ENCODE results near the gene SNX1. TPM values are rescaled to one million over a fixed set of nuclear protein-coding genes. Genes with fewer than 3 reads are reported as not detected.

SNX1 gene
- polyA plus RNA-seq, 2 of the 4 experiments (the other 2 are of a cell fraction) = 86.7 to 89.4 TPM

DNA sequence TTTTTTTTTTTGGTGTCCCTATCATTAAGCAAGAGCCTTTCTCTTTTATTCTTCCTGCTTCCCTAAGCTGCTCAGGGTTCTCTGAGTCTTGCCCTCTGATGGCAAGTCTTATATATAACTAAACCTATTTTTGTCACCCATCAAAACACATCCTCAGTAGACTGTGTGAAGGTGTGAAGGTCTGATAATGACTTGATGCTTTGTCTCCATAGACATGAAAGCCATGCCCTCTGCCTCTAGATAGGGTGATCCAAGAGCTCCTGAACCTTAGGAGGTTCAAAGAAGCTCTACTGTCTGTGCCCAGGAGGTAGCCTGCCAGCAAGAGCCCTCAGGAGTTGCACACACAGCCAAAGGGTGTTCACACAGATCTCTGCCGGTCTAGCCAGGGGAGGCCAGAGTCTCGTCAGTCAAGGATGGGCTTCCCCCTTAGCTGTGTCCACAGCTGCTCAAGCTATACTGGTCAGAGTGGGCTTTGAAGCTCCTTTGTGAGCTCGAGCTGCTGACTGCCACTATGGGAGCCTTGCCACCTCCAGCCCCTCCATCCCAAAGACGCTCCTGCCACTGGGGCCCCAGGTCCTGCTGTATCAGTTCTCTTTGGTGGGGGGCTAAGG, 42.7 kb downstream of the SNX1 start:
- WGBS (ENCODE audit: missing lambda C conversion rate) = 85% methylated on average over 4 of the region's 4 CpGs
- Histone ChIP-seq H3K4me1 (no peaks in the 10 kb centered on the region), H3K4me3 (no peak overlapping the region), H3K4me2 (no peak overlapping the region), H3K27ac (no peak overlapping the region), H3K9me3 (no peaks in the 10 kb centered on the region)
- ATAC-seq (0 out of 6 replicates have a peak, but pooled peaks of 1 of the 2 experiments have one; percentile 10), FAIRE-seq (no peak), DNase-seq (ENCODE audit: low read depth in 1 of 2, low spot score in 1 of 2) (no peak)
- POLR2A ChIA-PET = no interaction called here
- TF ChIP-seq, protein P1, sequence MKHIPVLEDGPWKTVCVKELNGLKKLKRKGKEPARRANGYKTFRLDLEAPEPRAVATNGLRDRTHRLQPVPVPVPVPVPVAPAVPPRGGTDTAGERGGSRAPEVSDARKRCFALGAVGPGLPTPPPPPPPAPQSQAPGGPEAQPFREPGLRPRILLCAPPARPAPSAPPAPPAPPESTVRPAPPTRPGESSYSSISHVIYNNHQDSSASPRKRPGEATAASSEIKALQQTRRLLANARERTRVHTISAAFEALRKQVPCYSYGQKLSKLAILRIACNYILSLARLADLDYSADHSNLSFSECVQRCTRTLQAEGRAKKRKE (CRISPR knock-in tag; IDR thresholded peaks at IDR 0.05; ENCODE audit: low read depth) = no peak
- TF ChIP-seq SMC3 (IDR thresholded peaks at IDR 0.05) = no peak
- TF ChIP-seq JUN (IDR thresholded peaks at IDR 0.05) = no peak
- TF ChIP-seq, protein P2, sequence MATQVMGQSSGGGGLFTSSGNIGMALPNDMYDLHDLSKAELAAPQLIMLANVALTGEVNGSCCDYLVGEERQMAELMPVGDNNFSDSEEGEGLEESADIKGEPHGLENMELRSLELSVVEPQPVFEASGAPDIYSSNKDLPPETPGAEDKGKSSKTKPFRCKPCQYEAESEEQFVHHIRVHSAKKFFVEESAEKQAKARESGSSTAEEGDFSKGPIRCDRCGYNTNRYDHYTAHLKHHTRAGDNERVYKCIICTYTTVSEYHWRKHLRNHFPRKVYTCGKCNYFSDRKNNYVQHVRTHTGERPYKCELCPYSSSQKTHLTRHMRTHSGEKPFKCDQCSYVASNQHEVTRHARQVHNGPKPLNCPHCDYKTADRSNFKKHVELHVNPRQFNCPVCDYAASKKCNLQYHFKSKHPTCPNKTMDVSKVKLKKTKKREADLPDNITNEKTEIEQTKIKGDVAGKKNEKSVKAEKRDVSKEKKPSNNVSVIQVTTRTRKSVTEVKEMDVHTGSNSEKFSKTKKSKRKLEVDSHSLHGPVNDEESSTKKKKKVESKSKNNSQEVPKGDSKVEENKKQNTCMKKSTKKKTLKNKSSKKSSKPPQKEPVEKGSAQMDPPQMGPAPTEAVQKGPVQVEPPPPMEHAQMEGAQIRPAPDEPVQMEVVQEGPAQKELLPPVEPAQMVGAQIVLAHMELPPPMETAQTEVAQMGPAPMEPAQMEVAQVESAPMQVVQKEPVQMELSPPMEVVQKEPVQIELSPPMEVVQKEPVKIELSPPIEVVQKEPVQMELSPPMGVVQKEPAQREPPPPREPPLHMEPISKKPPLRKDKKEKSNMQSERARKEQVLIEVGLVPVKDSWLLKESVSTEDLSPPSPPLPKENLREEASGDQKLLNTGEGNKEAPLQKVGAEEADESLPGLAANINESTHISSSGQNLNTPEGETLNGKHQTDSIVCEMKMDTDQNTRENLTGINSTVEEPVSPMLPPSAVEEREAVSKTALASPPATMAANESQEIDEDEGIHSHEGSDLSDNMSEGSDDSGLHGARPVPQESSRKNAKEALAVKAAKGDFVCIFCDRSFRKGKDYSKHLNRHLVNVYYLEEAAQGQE (IDR thresholded peaks at IDR 0.05) = no peak
- no peak for TF ChIP-seq NR3C1 (IDR thresholded peaks at IDR 0.05)
- TF ChIP-seq ESRRA (IDR thresholded peaks at IDR 0.05; ENCODE audit: borderline replicate concordance, low read length) = no peak
- no peak for TF ChIP-seq HDAC2 (IDR thresholded peaks at IDR 0.05)
- no peak for TF ChIP-seq ZSCAN20 (CRISPR knock-in tag; IDR thresholded peaks at IDR 0.05)
- TF ChIP-seq, protein P3, sequence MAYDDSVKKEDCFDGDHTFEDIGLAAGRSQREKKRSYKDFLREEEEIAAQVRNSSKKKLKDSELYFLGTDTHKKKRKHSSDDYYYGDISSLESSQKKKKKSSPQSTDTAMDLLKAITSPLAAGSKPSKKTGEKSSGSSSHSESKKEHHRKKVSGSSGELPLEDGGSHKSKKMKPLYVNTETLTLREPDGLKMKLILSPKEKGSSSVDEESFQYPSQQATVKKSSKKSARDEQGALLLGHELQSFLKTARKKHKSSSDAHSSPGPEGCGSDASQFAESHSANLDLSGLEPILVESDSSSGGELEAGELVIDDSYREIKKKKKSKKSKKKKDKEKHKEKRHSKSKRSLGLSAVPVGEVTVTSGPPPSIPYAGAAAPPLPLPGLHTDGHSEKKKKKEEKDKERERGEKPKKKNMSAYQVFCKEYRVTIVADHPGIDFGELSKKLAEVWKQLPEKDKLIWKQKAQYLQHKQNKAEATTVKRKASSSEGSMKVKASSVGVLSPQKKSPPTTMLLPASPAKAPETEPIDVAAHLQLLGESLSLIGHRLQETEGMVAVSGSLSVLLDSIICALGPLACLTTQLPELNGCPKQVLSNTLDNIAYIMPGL (CRISPR knock-in tag; IDR thresholded peaks at IDR 0.05; ENCODE audit: borderline replicate concordance) = no peak
- no peak for TF ChIP-seq RCOR1 (IDR thresholded peaks at IDR 0.05; ENCODE audit: low read depth, low read length)
- TF ChIP-seq CBX2 (IDR thresholded peaks at IDR 0.05; ENCODE audit: borderline replicate concordance, low read depth) = no peak
- TF ChIP-seq SREBF2 (IDR thresholded peaks at IDR 0.05) = no peak
- TF ChIP-seq HOXB5 (CRISPR knock-in tag; IDR thresholded peaks at IDR 0.05) = no peak
- TF ChIP-seq PHF8 (IDR thresholded peaks at IDR 0.05; ENCODE audit: borderline replicate concordance, low read depth) = no peak
- no peak for TF ChIP-seq HOXB13 (CRISPR knock-in tag; IDR thresholded peaks at IDR 0.05; ENCODE audit: low read depth)
- TF ChIP-seq EHF (CRISPR knock-in tag; IDR thresholded peaks at IDR 0.05) = no peak
- CTCF ChIA-PET = interaction anchor here (1.5 to 4.2 kb wide), 3 partner anchors 8 to 15 kb away, joined by 3 to 20 read pairs (median 4); no protein-coding TSS in a partner anchor

DNA sequence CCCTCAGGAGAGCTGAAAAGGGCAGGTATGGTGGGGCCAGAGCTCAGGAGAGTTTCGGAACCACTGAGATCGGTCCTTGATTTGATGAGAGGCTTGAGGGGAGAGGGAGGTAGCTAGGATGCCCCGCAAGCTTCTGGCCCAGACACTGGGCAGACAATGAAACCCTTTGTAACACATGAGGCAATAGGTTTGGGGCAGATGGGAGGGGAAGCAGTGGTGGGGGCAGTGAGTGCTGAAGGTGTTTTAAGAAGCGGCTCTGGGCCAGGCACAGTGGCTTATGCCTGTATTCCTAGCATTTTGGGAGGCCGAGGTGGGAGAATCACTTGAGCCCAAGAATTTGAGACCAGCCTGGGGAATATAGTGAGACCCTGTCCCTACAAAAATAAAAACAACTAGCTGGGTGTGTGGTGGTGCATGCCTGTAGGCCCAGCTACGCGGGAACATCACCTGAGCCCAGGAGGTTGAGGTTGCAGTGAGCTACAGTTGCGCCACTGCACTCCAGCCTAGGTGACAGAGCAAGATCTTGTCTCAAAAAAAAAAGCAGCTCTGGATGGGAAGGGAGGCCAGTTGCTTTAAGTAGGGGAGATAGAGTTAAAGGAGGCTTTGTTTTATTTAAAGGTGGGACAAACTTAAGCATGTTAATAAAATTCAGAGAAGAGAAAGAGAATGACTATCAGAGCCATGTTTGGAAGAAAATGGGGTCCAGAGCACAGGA, 46.2 kb downstream of the SNX1 start:
- Histone ChIP-seq H3K9me3 (no peaks in the 10 kb centered on the region), H3K4me1 (no peaks in the 10 kb centered on the region), H3K4me3 (no peak overlapping the region), H3K27ac (no peak overlapping the region), H3K4me2 (no peak overlapping the region)
- POLR2A ChIA-PET = no interaction called here
- FAIRE-seq (no peak), DNase-seq (ENCODE audit: low read depth in 1 of 2, low spot score in 1 of 2) (no peak), ATAC-seq (no peak)
- TF ChIP-seq RAD21 (conservative IDR thresholded peaks at IDR 0.05 in 1 of 2, IDR thresholded peaks at IDR 0.05 in 1 of 2) (no peak), TP53 (CRISPR knock-in tag; IDR thresholded peaks at IDR 0.05) (no peak), CBX8 (IDR thresholded peaks at IDR 0.05) (no peak), NR3C1 (IDR thresholded peaks at IDR 0.05) (no peak), PHF8 (IDR thresholded peaks at IDR 0.05; ENCODE audit: borderline replicate concordance, low read depth) (no peak), SMC3 (IDR thresholded peaks at IDR 0.05) (no peak)
- CTCF ChIA-PET = interaction anchor here (0.6 to 7.0 kb wide), 3 partner anchors 11 to 197 kb away, joined by 3 to 65 read pairs (median 4); partner anchors contain the start of gene SNX22
- WGBS (ENCODE audit: missing lambda C conversion rate) = 92% methylated on average over 8 of the region's 8 CpGs

Measured in A549 (cell line).